HCT116 (cell line): ENCODE results near the gene GOLGA1. TPM values are rescaled to one million over a fixed set of nuclear protein-coding genes. Genes with fewer than 3 reads are reported as not detected.

Source experiments
- ATAC-seq: fragments of 200-7000 bp; cut with Tn5 transposase; 2 replicates; pipeline ENCODE4 v1.9.1; 2020; ENCODE audit warnings: mild to moderate bottlenecking, moderate library complexity
- BruUV-seq: library from RNA; stranded (reverse); fragments of 400-500 nt; replicated peaks from 2 replicates; lab custom pipeline; 2021; lab: Mats Ljungman, UMichigan
- CTCF ChIA-PET: fragments of 300-600 bp; sonication (Branson Sonifier 250); formaldehyde crosslinking; loops from one replicate; lab custom pipeline; 2021; ENCODE audit warnings: antibody characterized with exemption; lab: Charles Lee
- POLR2A ChIA-PET: fragments of 300-600, 350-600 bp; sonication (Branson Sonifier 250); formaldehyde crosslinking; loops from one replicate; lab custom pipeline; 2021; ENCODE audit warnings: antibody characterized with exemption; lab: Charles Lee
- RAD21 ChIA-PET, 2 experiments: fragments of 300-600 bp; sonication (Branson Sonifier 250); formaldehyde crosslinking; loops; one replicate each; lab custom pipeline; 2023; ENCODE audit warnings: low total read pairs in 2 of 2; ENCODE audit not compliant: uncharacterized antibody in 2 of 2, unreplicated experiment in 2 of 2, low non-redundant PET in 1 of 2; lab: Charles Lee
- DNase-seq: peaks from one replicate; pipeline ENCODE4 v3.0.0-alpha.2; 2010; ENCODE audit warnings: low read depth, low spot score
- H2AFZ ChIP-seq: fragments of 200-600 bp; shearing (Covaris generic), sonication (generic); 2 replicates; pipeline ENCODE4 v1.6.1; 2017; ENCODE audit warnings: low read depth, mixed run types, mixed read lengths, antibody characterized with exemption, low read length; ENCODE audit not compliant: poor library complexity, severe bottlenecking
- H3K27ac ChIP-seq: 2 replicates; pipeline ENCODE4 v1.5.1; 2012; ENCODE audit warnings: low read depth, low read length
- H3K27me3 ChIP-seq: fragments of 200-600 bp; sonication (generic); 2 replicates; pipeline ENCODE4 v1.6.1; 2016; ENCODE audit warnings: mixed run types, low read length, mixed read lengths; ENCODE audit not compliant: insufficient read depth
- H3K36me3 ChIP-seq, 2 experiments: fragments of 200-500 bp in 1 of 2; fragments of 200-600 bp in 1 of 2; sonication (Bioruptor generic) in 1 of 2; sonication (generic) in 1 of 2; 2 replicates each; pipeline versions ENCODE4 v1.5.1 to v1.6.1; 2014 to 2016; ENCODE audit warnings: low read length in 2 of 2, inconsistent platforms in 1 of 2, mixed read lengths in 1 of 2, mixed run types in 1 of 2; ENCODE audit not compliant: insufficient read depth in 2 of 2, control insufficient read depth in 1 of 2
- H3K4me1 ChIP-seq, 2 experiments: fragments of 200-600 bp in 1 of 2; sonication (generic) in 1 of 2; 2 replicates each; pipeline versions ENCODE4 v1.5.1 to v1.6.1; 2012 to 2017; ENCODE audit warnings: low read length in 2 of 2, inconsistent platforms in 1 of 2, mild to moderate bottlenecking in 1 of 2, mixed read lengths in 1 of 2, mixed run types in 1 of 2, moderate library complexity in 1 of 2; ENCODE audit not compliant: insufficient read depth in 2 of 2, control insufficient read depth in 1 of 2
- H3K4me2 ChIP-seq: fragments of 200-600 bp; sonication (generic); 2 replicates; pipeline ENCODE4 v1.6.1; 2017; ENCODE audit warnings: mixed run types, low read length, mixed read lengths
- H3K4me3 ChIP-seq, 2 experiments: fragments of 200-600 bp in 1 of 2; sonication (generic) in 1 of 2; replicated peaks in 1 of 2; 2 replicates each; pipeline ENCODE4 v1.5.1; 2011 to 2016; ENCODE audit warnings: low read length in 2 of 2, control low read depth in 1 of 2, low read depth in 1 of 2, mild to moderate bottlenecking in 1 of 2, mixed read lengths in 1 of 2, mixed run types in 1 of 2
- H3K79me2 ChIP-seq: fragments of 200-600 bp; sonication (generic); 2 replicates; pipeline ENCODE4 v1.6.1; 2017; ENCODE audit warnings: mild to moderate bottlenecking, mixed run types, low read length, moderate library complexity, mixed read lengths; ENCODE audit not compliant: insufficient read depth
- H3K9ac ChIP-seq: fragments of 200-600 bp; sonication (generic); 2 replicates; pipeline ENCODE4 v1.6.1; 2016; ENCODE audit warnings: low read length, mixed read lengths
- H3K9me2 ChIP-seq: fragments of 200-600 bp; sonication (generic), shearing (Covaris generic); 2 replicates; pipeline ENCODE4 v1.6.1; 2017; ENCODE audit warnings: mixed run types, mild to moderate bottlenecking, moderate library complexity; ENCODE audit not compliant: insufficient read depth
- H3K9me3 ChIP-seq, 2 experiments: fragments of 200-500 bp in 1 of 2; fragments of 200-600 bp in 1 of 2; sonication (Bioruptor generic) in 1 of 2; sonication (generic) in 1 of 2; 2 replicates each; pipeline ENCODE4 v1.6.1; 2014 to 2017; ENCODE audit warnings: low read length in 2 of 2, mixed read lengths in 2 of 2, inconsistent platforms in 1 of 2, low read depth in 1 of 2, mild to moderate bottlenecking in 1 of 2, mixed run types in 1 of 2, moderate library complexity in 1 of 2; ENCODE audit not compliant: control insufficient read depth in 1 of 2, insufficient read depth in 1 of 2
- H4K20me1 ChIP-seq: fragments of 200-600 bp; sonication (generic), shearing (Covaris generic); 2 replicates; pipeline ENCODE4 v1.6.1; 2017; ENCODE audit warnings: mixed run types, mild to moderate bottlenecking, moderate library complexity; ENCODE audit not compliant: insufficient read depth
- ATF3 ChIP-seq: IDR thresholded peaks from 2 replicates; pipeline ENCODE4 v1.6.1; 2012
- EZH2 ChIP-seq: fragments of 200-600 bp; sonication (generic); IDR thresholded peaks from 2 replicates; pipeline ENCODE4 v1.6.1; 2017; ENCODE audit warnings: antibody characterized with exemption, mixed run types
- FOSL1 ChIP-seq: IDR thresholded peaks from 2 replicates; pipeline ENCODE4 v1.6.1; 2012; ENCODE audit warnings: low read depth
- JUND ChIP-seq: IDR thresholded peaks from 2 replicates; pipeline ENCODE4 v1.6.1; 2012
- RAD21 ChIP-seq: IDR thresholded peaks from 2 replicates; pipeline ENCODE4 v1.6.1; 2012; ENCODE audit warnings: low read depth, mild to moderate bottlenecking
- SIN3A ChIP-seq: IDR thresholded peaks from 2 replicates; pipeline ENCODE4 v1.6.1; 2012; ENCODE audit warnings: low read depth
- SP1 ChIP-seq: IDR thresholded peaks from 2 replicates; pipeline ENCODE4 v1.6.1; 2012; ENCODE audit warnings: low read depth
- TCF7L2 ChIP-seq: IDR thresholded peaks from 2 replicates; pipeline ENCODE4 v1.7.0; 2011; ENCODE audit warnings: borderline replicate concordance, inconsistent platforms; ENCODE audit not compliant: insufficient read depth, insufficient read length; ENCODE audit errors: extremely low read depth
- ZNF274 ChIP-seq: fragments of 200-500 bp; sonication (Bioruptor generic); IDR thresholded peaks from 2 replicates; pipeline ENCODE4 v1.6.1; 2014; ENCODE audit warnings: mild to moderate bottlenecking, low read depth, low read length, inconsistent platforms
- intact Hi-C: fragments of 100-400 bp; cut with micrococcal nuclease; formaldehyde crosslinking; loops from 2 replicates; pipeline ENCODE4 v1.10.0; 2022
- total RNA-seq: library from RNA; stranded (reverse); gene quantifications from one replicate; pipeline ENCODE4 v1.2.1, GENCODE V29; 2021; ENCODE audit not compliant: unreplicated experiment
- TF ChIP-seq, protein P1 (sequence below): IDR thresholded peaks from 2 replicates; pipeline ENCODE4 v1.6.1; 2012
- TF ChIP-seq, protein P2 (sequence below): IDR thresholded peaks from 2 replicates; pipeline ENCODE4 v1.6.1; 2011; ENCODE audit warnings: mild to moderate bottlenecking, low read length, moderate library complexity; ENCODE audit not compliant: insufficient replicate concordance; ENCODE audit errors: extremely low read depth

GOLGA1 gene
- total RNA-seq, 1 experiment from 2014 or later: 13.1 TPM

GRCh38 chr9:124887832-124888231, 53.1 kb downstream of the GOLGA1 start:
- Histone ChIP-seq H3K27ac (no peak overlapping the region), H3K4me3 (no peak overlapping the region), H3K36me3 (peaks cover 0 to 2% of the 10 kb centered on the region in 2 experiments), H3K4me2 (no peak overlapping the region), H3K27me3 (no peaks in the 10 kb centered on the region), H3K9me3 (no peaks in the 10 kb centered on the region), H3K4me1 (no peaks in the 10 kb centered on the region), H2AFZ (no peak overlapping the region), H3K79me2 (no peaks in the 10 kb centered on the region), H3K9me2 (no peaks in the 10 kb centered on the region), H3K9ac (no peak overlapping the region), H4K20me1 (no peaks in the 10 kb centered on the region)
- no peak for DNase-seq
- no TSS peak for BruUV-seq
- no peak for TF ChIP-seq RAD21
- no peak for TF ChIP-seq JUND
- TF ChIP-seq, protein P1, sequence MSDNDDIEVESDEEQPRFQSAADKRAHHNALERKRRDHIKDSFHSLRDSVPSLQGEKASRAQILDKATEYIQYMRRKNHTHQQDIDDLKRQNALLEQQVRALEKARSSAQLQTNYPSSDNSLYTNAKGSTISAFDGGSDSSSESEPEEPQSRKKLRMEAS: no peak
- TF ChIP-seq TCF7L2: no peak
- TF ChIP-seq EZH2: no peak
- TF ChIP-seq, protein P2, sequence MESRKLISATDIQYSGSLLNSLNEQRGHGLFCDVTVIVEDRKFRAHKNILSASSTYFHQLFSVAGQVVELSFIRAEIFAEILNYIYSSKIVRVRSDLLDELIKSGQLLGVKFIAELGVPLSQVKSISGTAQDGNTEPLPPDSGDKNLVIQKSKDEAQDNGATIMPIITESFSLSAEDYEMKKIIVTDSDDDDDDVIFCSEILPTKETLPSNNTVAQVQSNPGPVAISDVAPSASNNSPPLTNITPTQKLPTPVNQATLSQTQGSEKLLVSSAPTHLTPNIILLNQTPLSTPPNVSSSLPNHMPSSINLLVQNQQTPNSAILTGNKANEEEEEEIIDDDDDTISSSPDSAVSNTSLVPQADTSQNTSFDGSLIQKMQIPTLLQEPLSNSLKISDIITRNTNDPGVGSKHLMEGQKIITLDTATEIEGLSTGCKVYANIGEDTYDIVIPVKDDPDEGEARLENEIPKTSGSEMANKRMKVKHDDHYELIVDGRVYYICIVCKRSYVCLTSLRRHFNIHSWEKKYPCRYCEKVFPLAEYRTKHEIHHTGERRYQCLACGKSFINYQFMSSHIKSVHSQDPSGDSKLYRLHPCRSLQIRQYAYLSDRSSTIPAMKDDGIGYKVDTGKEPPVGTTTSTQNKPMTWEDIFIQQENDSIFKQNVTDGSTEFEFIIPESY: no peak
- TF ChIP-seq FOSL1: no peak
- no peak for TF ChIP-seq ZNF274
- no peak for TF ChIP-seq SP1
- no peak for TF ChIP-seq ATF3
- TF ChIP-seq SIN3A: no peak
- RAD21 ChIA-PET: no interaction called here
- no peak for ATAC-seq
- CTCF ChIA-PET: no interaction called here
- intact Hi-C loops: no loop called here
- POLR2A ChIA-PET: no interaction called here
